Endodermal cell (in vitro differentiated cells): ENCODE results near the gene MYL5. TPM values are rescaled to one million over a fixed set of nuclear protein-coding genes. Genes with fewer than 3 reads are reported as not detected.

Experiments
- DNase-seq: peaks from one replicate; pipeline ENCODE4 v3.0.0-alpha.2; 2017
- H3K27ac ChIP-seq: 2 replicates; pipeline ENCODE4 v1.5.1; 2013; ENCODE audit warnings: mild to moderate bottlenecking, low read depth, low read length, moderate library complexity
- H3K27me3 ChIP-seq: 2 replicates; pipeline ENCODE4 v1.6.1; 2013; ENCODE audit warnings: mild to moderate bottlenecking, low read length, moderate library complexity; ENCODE audit not compliant: insufficient read depth, control insufficient read depth, poor library complexity, severe bottlenecking
- H3K36me3 ChIP-seq: 2 replicates; pipeline ENCODE4 v1.7.0; 2013; ENCODE audit warnings: mild to moderate bottlenecking, low read length, moderate library complexity; ENCODE audit not compliant: control insufficient read depth, insufficient read depth
- H3K4me1 ChIP-seq: one replicate; pipeline ENCODE4 v1.7.0; 2013; ENCODE audit warnings: low read length; ENCODE audit not compliant: control insufficient read depth, insufficient read depth
- H3K4me3 ChIP-seq: 2 replicates; pipeline ENCODE4 v1.5.1; 2013; ENCODE audit warnings: mild to moderate bottlenecking, low read length, moderate library complexity
- H3K9ac ChIP-seq: 2 replicates; pipeline ENCODE4 v1.6.1; 2013; ENCODE audit warnings: mild to moderate bottlenecking, low read length, moderate library complexity; ENCODE audit not compliant: poor library complexity, severe bottlenecking; ENCODE audit errors: extremely low read depth
- H3K9me3 ChIP-seq: 2 replicates; pipeline ENCODE4 v1.6.1; 2013; ENCODE audit warnings: mild to moderate bottlenecking, low read length, moderate library complexity; ENCODE audit not compliant: control insufficient read depth
- H3K27ac Mint-ChIP-seq: 2 replicates; pipeline ENCODE4 v1.8.0; 2020; ENCODE audit warnings: mixed read lengths
- H3K27me3 Mint-ChIP-seq: 2 replicates; pipeline ENCODE4 v1.8.0; 2021; ENCODE audit warnings: mild to moderate bottlenecking, mixed read lengths; ENCODE audit not compliant: insufficient read depth
- H3K36me3 Mint-ChIP-seq: 2 replicates; pipeline ENCODE4 v1.8.0; 2020; ENCODE audit warnings: low read depth, mixed read lengths
- H3K4me1 Mint-ChIP-seq: 2 replicates; pipeline ENCODE4 v1.8.0; 2020; ENCODE audit warnings: mixed read lengths
- H3K4me3 Mint-ChIP-seq: 2 replicates; pipeline ENCODE4 v1.8.0; 2020; ENCODE audit warnings: mild to moderate bottlenecking, moderate library complexity, mixed read lengths
- H3K9me3 Mint-ChIP-seq: 2 replicates; pipeline ENCODE4 v1.8.0; 2020; ENCODE audit warnings: mild to moderate bottlenecking, mixed read lengths
- WGBS, 2 experiments: methylation state at CpG; one replicate each; pipeline versions ENCODE4 v1.1.5 to v1.1.7; 2013; ENCODE audit warnings: missing lambda C conversion rate in 2 of 2, mixed read lengths in 1 of 2; ENCODE audit not compliant: insufficient coverage in 1 of 2, insufficient read length in 1 of 2; 5-methylcytosine and 5-hydroxymethylcytosine counted together
- total RNA-seq, 2 donors: library from RNA; stranded (reverse); fragmentation: NEBNext Ultra II Directional in 1 of 2; extraction: Animal tissue kit (Norgen Biotek cat#: 25700) in 1 of 2; gene quantifications; 2 replicates in 1 of 2; 3 replicates in 1 of 2; pipeline ENCODE4 v1.2.1, GENCODE V29; 2021
- TF ChIP-seq, protein P1 (sequence below): fragments of 200-600 bp; sonication (generic); conservative IDR thresholded peaks from 2 replicates; pipeline ENCODE4 v1.5.0; 2021; ENCODE audit warnings: antibody characterized with exemption, mild to moderate bottlenecking

MYL5 gene
- total RNA-seq, 2 donors from 2014 or later: 20.0 to 23.4 TPM

- no peaks in the 10 kb centered on the region for H3K4me1 Mint-ChIP-seq
- H3K4me3 Mint-ChIP-seq: no peak overlapping the region
- Histone ChIP-seq H3K36me3 (no peaks in the 10 kb centered on the region), H3K9ac (no peak overlapping the region), H3K27me3 (no peaks in the 10 kb centered on the region), H3K4me3 (no peak overlapping the region), H3K4me1 (no peaks in the 10 kb centered on the region), H3K27ac (peak overlapping the region; percentile 53), H3K9me3 (no peaks in the 10 kb centered on the region)
- no peaks in the 10 kb centered on the region for H3K27me3 Mint-ChIP-seq
- H3K27ac Mint-ChIP-seq: no peak overlapping the region
- TF ChIP-seq, protein P1, sequence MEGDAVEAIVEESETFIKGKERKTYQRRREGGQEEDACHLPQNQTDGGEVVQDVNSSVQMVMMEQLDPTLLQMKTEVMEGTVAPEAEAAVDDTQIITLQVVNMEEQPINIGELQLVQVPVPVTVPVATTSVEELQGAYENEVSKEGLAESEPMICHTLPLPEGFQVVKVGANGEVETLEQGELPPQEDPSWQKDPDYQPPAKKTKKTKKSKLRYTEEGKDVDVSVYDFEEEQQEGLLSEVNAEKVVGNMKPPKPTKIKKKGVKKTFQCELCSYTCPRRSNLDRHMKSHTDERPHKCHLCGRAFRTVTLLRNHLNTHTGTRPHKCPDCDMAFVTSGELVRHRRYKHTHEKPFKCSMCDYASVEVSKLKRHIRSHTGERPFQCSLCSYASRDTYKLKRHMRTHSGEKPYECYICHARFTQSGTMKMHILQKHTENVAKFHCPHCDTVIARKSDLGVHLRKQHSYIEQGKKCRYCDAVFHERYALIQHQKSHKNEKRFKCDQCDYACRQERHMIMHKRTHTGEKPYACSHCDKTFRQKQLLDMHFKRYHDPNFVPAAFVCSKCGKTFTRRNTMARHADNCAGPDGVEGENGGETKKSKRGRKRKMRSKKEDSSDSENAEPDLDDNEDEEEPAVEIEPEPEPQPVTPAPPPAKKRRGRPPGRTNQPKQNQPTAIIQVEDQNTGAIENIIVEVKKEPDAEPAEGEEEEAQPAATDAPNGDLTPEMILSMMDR: no peak
- 86 to 88% methylated on average over 30 to 49 of the region's 49 CpGs for WGBS, 2 experiments
- peak; percentile 56 for DNase-seq
- H3K36me3 Mint-ChIP-seq: no peaks in the 10 kb centered on the region
- no peaks in the 10 kb centered on the region for H3K9me3 Mint-ChIP-seq
These were observed 23.1 kb upstream of the MYL5 start for GRCh38 chr4:650951-651883.

DNA sequence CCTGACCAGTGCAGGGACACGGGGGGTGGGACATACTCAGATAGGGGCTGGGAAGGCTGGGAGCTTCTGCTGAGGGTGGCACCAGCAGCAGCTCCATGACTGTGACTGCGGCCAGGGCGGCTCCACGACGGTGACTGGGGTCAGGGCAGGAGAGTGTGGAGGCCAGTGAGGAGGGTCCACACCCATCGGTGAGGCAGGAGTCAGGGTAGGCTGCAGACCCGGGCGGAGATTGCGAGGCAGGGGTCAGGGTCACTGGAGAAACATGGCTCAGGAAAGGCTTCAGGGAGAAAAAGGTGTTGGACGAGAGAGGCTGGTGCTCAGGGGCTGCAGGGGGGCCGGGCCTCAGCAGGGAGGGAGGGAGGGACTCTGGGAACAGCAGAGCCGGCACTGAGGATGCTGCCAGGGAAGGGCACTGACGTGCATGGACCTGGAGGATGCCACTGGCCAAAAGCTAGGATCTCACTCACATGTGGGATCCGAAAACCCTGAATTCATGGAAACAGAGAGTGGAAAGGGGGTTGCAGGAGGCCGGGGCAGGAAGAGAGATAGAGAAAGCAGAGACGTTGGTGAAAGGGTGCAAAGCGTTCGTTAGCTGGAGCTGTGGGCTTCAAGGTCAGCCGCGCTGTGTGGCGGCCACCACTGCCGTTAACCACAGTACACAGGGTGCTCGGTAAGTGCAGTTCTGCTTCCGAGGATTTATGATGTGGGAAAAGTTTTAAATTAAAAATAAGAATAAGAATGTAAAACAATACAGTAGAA lies 22.3 kb upstream of the MYL5 start:
- TF ChIP-seq, protein P1: no peak
- no peaks in the 10 kb centered on the region for H3K4me1 Mint-ChIP-seq
- no peak overlapping the region for H3K27ac Mint-ChIP-seq
- DNase-seq: peak; percentile 46
- H3K9me3 Mint-ChIP-seq: no peaks in the 10 kb centered on the region
- Histone ChIP-seq H3K4me3 (no peak overlapping the region), H3K9me3 (no peaks in the 10 kb centered on the region), H3K36me3 (no peaks in the 10 kb centered on the region), H3K9ac (no peak overlapping the region), H3K27me3 (no peaks in the 10 kb centered on the region), H3K27ac (no peak overlapping the region), H3K4me1 (no peaks in the 10 kb centered on the region)
- no peaks in the 10 kb centered on the region for H3K27me3 Mint-ChIP-seq
- no peak overlapping the region for H3K4me3 Mint-ChIP-seq
- 88 to 90% methylated on average over 19 to 24 of the region's 24 CpGs for WGBS, 2 experiments
- H3K36me3 Mint-ChIP-seq: no peaks in the 10 kb centered on the region

GRCh38 chr4:653080-653821 lies 21.1 kb upstream of the MYL5 start:
- Histone ChIP-seq H3K4me3 (no peak overlapping the region), H3K27ac (no peak overlapping the region), H3K27me3 (no peaks in the 10 kb centered on the region), H3K36me3 (no peaks in the 10 kb centered on the region), H3K9ac (no peak overlapping the region), H3K4me1 (no peaks in the 10 kb centered on the region), H3K9me3 (no peaks in the 10 kb centered on the region)
- Mint-ChIP-seq H3K4me1 (no peaks in the 10 kb centered on the region), H3K27me3 (no peaks in the 10 kb centered on the region), H3K4me3 (no peak overlapping the region), H3K27ac (no peak overlapping the region), H3K9me3 (no peaks in the 10 kb centered on the region), H3K36me3 (no peaks in the 10 kb centered on the region)
- peak; percentile 45 for DNase-seq
- 91 to 95% methylated on average over 20 to 35 of the region's 35 CpGs for WGBS, 2 experiments
- TF ChIP-seq, protein P1: no peak
